HL-60 (cell line): ENCODE results near the gene OR10H3.

Source experiments
- POLR2AphosphoS5 ChIP-seq: IDR thresholded peaks from 2 replicates; pipeline ENCODE4 v1.6.1; 2012; ENCODE audit warnings: low read depth
- SPI1 ChIP-seq: IDR thresholded peaks from 2 replicates; pipeline ENCODE4 v1.6.1; 2012; ENCODE audit warnings: low read depth, mild to moderate bottlenecking, borderline replicate concordance
- TF ChIP-seq, protein P1 (sequence below): IDR thresholded peaks from one replicate; pipeline ENCODE4 v1.5.1; 2011; ENCODE audit warnings: low read length, control low read depth, inconsistent platforms; ENCODE audit not compliant: insufficient read depth

DNA sequence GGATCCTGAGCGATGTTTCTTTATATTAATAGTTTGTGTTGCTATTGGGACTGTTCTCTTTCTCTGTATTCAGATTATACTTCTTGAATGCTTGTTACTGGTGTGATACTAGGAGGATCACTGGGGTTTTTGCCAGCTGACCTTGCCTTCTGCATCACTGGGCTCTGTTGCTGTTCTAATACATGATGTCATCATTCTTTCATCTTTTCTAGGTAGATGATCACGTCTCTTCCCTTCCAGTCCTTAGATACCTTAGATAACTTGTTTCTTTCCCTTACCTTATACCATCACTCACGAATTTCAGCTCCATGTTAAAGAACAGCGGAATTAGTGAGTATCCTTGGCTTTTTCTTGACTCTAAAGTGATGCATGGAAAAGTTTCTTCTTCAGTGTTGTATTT is at the start of gene OR10H3:
- TF ChIP-seq, protein P1, sequence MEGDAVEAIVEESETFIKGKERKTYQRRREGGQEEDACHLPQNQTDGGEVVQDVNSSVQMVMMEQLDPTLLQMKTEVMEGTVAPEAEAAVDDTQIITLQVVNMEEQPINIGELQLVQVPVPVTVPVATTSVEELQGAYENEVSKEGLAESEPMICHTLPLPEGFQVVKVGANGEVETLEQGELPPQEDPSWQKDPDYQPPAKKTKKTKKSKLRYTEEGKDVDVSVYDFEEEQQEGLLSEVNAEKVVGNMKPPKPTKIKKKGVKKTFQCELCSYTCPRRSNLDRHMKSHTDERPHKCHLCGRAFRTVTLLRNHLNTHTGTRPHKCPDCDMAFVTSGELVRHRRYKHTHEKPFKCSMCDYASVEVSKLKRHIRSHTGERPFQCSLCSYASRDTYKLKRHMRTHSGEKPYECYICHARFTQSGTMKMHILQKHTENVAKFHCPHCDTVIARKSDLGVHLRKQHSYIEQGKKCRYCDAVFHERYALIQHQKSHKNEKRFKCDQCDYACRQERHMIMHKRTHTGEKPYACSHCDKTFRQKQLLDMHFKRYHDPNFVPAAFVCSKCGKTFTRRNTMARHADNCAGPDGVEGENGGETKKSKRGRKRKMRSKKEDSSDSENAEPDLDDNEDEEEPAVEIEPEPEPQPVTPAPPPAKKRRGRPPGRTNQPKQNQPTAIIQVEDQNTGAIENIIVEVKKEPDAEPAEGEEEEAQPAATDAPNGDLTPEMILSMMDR, result no peak
- TF ChIP-seq POLR2AphosphoS5 (no peak), SPI1 (no peak)
